ENCODE measurements around the gene SLCO1A2. TPM values are rescaled to one million over a fixed set of nuclear protein-coding genes. Genes with fewer than 3 reads are reported as not detected.
"Not testable (repeated sequence)": the region's sequence is repeated elsewhere in the genome, so short reads cannot be mapped to it uniquely, and the experiment has no call there.

The SLCO1A2 gene
- total RNA-seq, 1 donor from 2014 or later = 9.2 TPM

DNA sequence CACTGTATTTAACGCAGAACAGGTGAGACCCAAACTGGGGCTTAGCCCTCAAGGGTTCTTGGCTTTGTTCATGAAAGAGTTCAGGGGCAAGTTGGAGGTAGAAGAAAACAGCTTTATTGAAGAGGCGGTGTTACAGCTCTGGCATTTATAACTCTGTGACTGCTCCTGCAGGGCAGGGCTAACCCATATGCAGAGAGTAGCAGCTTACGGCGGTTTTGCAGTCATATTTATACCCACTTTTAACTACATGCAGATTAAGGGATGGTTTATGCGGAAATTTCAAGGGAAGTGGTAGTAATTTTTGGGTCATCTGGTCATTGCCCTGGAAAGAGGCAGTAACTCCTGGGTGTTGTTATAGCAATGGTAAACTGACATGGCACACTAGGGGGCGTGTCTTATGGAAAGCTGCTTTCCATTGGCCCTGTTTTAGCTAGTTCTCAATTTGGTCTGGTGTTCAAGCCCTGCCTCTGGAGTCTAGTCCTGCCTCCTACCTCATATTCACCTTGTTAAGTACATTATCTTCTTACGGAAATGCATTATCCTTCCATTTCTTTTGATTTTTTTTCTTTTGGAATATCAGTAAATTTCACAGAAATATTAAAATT, 36.2 kb upstream of the SLCO1A2 start:
- DNase-seq = no peak
- Histone ChIP-seq H3K4me1 (no peaks in the 10 kb centered on the region), H3K27ac (no peak overlapping the region), H3K27me3 (no peaks in the 10 kb centered on the region), H3K9me3 (no peaks in the 10 kb centered on the region), H3K4me3 (no peak overlapping the region), H3K36me3 (no peaks in the 10 kb centered on the region)
- intact Hi-C loops (cut with DNase I) = no loop called here
- no peak for TF ChIP-seq CTCF (IDR thresholded peaks at IDR 0.05)
- no peak for ATAC-seq

- Histone ChIP-seq H3K27ac (no peak overlapping the region), H3K4me1 (no peaks in the 10 kb centered on the region), H3K9me3 (no peaks in the 10 kb centered on the region), H3K4me3 (no peak overlapping the region), H3K36me3 (no peaks in the 10 kb centered on the region), H3K27me3 (no peaks in the 10 kb centered on the region)
- ATAC-seq = no peak
- no peak for DNase-seq
- intact Hi-C loops (cut with DNase I) = no loop called here
- TF ChIP-seq CTCF (IDR thresholded peaks at IDR 0.05) = no peak
These were observed 34.6 kb upstream of the SLCO1A2 start for GRCh38 chr12:21369141-21369980.

DNA sequence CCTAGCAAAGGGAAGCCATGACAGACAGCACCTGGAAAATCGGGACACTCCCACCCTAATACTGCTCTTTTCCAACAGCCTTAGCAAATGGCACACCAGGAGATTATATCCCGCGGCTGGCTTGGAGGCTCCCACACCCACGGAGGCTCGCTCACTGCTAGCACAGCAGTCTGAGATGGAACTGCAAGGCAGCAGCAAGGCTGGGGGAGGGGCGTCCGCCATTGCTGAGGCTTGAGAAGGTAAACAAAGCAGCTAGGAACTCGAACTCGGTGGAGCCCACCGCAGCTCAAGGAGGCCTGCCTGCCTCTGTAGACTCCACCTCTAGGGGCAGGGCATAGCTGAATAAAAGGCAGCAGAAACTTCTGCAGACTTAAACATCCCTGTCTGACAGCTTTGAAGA, 25.9 kb upstream of the SLCO1A2 start:
- H3K4me1 ChIP-seq; ATAC-seq; intact Hi-C loops (cut with DNase I); H3K27ac ChIP-seq; H3K4me3 ChIP-seq; H3K9me3 ChIP-seq; H3K36me3 ChIP-seq; DNase-seq; H3K27me3 ChIP-seq: not testable (repeated sequence)

DNA sequence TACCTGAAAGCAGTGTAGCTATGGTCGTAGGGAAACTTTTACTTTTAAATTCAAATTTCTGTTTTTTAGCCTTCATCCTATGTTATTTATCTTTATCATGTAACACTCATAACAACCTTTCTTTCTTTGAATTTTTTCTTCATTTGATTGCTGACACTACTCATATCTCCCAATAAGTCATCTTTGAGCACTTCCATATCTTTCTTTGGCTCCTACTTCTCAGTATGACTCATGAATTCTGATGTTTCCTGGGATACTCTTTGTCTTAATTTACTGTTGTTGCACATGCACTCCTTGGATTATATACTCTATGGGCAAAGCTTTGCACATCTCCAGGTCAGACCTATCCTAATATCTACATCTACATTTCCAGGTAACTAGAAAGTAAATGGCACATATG, 19.9 kb upstream of the SLCO1A2 start:
- DNase-seq (no peak), ATAC-seq (no peak)
- H3K4me3 ChIP-seq = no peak overlapping the region
- no peaks in the 10 kb centered on the region for H3K9me3 ChIP-seq
- no peak overlapping the region for H3K27ac ChIP-seq
- intact Hi-C loops (cut with DNase I) = no loop called here
- no peaks in the 10 kb centered on the region for H3K4me1 ChIP-seq
- H3K36me3 ChIP-seq = no peaks in the 10 kb centered on the region
- no peak for TF ChIP-seq CTCF (IDR thresholded peaks at IDR 0.05)
- H3K27me3 ChIP-seq = no peaks in the 10 kb centered on the region

GRCh38 chr12:21353948-21354347, 19.2 kb upstream of the SLCO1A2 start:
- Histone ChIP-seq H3K36me3 (no peaks in the 10 kb centered on the region), H3K4me3 (no peak overlapping the region), H3K27ac (no peak overlapping the region), H3K9me3 (no peaks in the 10 kb centered on the region), H3K27me3 (no peaks in the 10 kb centered on the region), H3K4me1 (no peaks in the 10 kb centered on the region)
- ATAC-seq = no peak
- no peak for DNase-seq
- intact Hi-C loops (cut with DNase I) = no loop called here
- no peak for TF ChIP-seq CTCF (IDR thresholded peaks at IDR 0.05)

- H3K36me3 ChIP-seq = no peaks in the 10 kb centered on the region
- H3K27me3 ChIP-seq = no peaks in the 10 kb centered on the region
- DNase-seq (no peak), ATAC-seq (no peak)
- no peak overlapping the region for H3K4me3 ChIP-seq
- intact Hi-C loops (cut with DNase I) = no loop called here
- H3K27ac ChIP-seq = no peak overlapping the region
- TF ChIP-seq CTCF (IDR thresholded peaks at IDR 0.05) = no peak
- no peaks in the 10 kb centered on the region for H3K4me1 ChIP-seq
- H3K9me3 ChIP-seq = no peaks in the 10 kb centered on the region
These were observed 18.8 kb upstream of the SLCO1A2 start for GRCh38 chr12:21353487-21353886.
